DND-41 (cell line): Measurements from ENCODE around the gene UQCRFS1.

Experiments
- EZH2 ChIP-seq: IDR thresholded peaks from 3 replicates; pipeline ENCODE4 v1.6.1; 2012; ENCODE audit warnings: borderline replicate concordance, low read depth, mild to moderate bottlenecking, moderate library complexity, low read length, inconsistent platforms; ENCODE audit not compliant: severe bottlenecking
- TF ChIP-seq, protein P1 (sequence below): IDR thresholded peaks from 2 replicates; pipeline ENCODE4 v1.5.1; 2012; ENCODE audit warnings: borderline replicate concordance, low read length, moderate library complexity, mild to moderate bottlenecking; ENCODE audit not compliant: poor library complexity, severe bottlenecking; ENCODE audit errors: extremely low read depth

DNA sequence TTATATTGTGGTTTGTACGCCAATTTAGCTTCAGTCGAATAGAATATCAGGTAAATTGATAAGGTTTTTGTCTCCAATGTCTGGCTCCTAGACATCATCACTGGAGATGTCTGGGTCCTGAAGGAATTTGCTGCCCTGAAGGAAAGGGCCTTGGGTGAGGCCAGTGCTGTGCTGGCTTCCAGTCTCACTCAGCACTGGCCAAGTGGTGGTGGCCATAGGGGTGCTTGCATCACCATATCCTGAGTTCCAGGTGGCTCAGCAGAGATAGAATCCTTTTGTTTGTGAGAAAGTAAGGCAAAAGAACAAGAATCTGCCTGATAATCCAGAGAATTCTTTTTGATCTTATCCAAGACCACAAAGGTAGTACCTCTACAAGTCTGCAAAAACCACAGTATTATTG is 39.1 kb downstream of the UQCRFS1 start:
- TF ChIP-seq, protein P1, sequence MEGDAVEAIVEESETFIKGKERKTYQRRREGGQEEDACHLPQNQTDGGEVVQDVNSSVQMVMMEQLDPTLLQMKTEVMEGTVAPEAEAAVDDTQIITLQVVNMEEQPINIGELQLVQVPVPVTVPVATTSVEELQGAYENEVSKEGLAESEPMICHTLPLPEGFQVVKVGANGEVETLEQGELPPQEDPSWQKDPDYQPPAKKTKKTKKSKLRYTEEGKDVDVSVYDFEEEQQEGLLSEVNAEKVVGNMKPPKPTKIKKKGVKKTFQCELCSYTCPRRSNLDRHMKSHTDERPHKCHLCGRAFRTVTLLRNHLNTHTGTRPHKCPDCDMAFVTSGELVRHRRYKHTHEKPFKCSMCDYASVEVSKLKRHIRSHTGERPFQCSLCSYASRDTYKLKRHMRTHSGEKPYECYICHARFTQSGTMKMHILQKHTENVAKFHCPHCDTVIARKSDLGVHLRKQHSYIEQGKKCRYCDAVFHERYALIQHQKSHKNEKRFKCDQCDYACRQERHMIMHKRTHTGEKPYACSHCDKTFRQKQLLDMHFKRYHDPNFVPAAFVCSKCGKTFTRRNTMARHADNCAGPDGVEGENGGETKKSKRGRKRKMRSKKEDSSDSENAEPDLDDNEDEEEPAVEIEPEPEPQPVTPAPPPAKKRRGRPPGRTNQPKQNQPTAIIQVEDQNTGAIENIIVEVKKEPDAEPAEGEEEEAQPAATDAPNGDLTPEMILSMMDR, result no peak
- no peak for TF ChIP-seq EZH2
